Central memory CD8-positive, alpha-beta T cell (primary cell): ENCODE results near the gene SOX10.

Experiments
- ATAC-seq: fragments of 150-1000 bp; cut with Tn5 transposase; replicated peaks from 2 replicates; pipeline ENCODE4 v1.10.0; 2022; ENCODE audit warnings: mild to moderate bottlenecking, moderate FRiP score, moderate number of reproducible peaks; ENCODE audit not compliant: poor library complexity, severe bottlenecking; ENCODE audit errors: extremely low read depth
- DNase-seq, 2 donors: peaks; one replicate each; pipeline ENCODE4 v3.0.0; 2021; ENCODE audit warnings: low spot score in 2 of 2
- H3K27ac Mint-ChIP-seq: one replicate; pipeline ENCODE4 v1.8.0; 2022; ENCODE audit warnings: low read depth, mild to moderate bottlenecking, moderate library complexity, mixed read lengths
- H3K27me3 Mint-ChIP-seq: one replicate; pipeline ENCODE4 v1.8.0; 2022; ENCODE audit warnings: mixed read lengths
- H3K36me3 Mint-ChIP-seq: one replicate; pipeline ENCODE4 v1.8.0; 2022; ENCODE audit warnings: mild to moderate bottlenecking, moderate library complexity, mixed read lengths; ENCODE audit not compliant: insufficient read depth
- H3K4me1 Mint-ChIP-seq: one replicate; pipeline ENCODE4 v1.8.0; 2022; ENCODE audit warnings: mixed read lengths
- H3K4me3 Mint-ChIP-seq: one replicate; pipeline ENCODE4 v1.8.0; 2022; ENCODE audit warnings: mild to moderate bottlenecking, moderate library complexity, mixed read lengths
- H3K9me3 Mint-ChIP-seq: one replicate; pipeline ENCODE4 v1.8.0; 2022; ENCODE audit warnings: mixed read lengths

SOX10 gene

DNA sequence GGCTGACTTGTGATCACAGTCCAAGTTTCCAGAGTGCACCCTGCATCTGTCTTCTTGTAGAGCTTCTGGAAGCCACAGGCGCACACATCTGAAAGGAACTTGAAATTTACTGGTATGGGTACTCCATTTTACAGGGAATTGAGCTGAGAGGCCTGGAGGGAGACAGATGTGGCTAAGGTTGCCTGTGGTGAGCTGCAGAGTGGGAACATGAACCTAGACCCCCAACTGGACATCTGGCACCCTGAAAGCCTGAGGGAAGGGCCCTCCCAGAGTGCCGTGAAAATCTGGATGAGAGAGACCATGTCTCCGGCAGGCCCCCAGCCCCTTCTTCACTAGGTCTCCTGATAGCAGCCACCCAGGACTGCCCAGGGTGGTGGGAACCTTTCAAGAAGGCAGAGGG, 22.6 kb upstream of the SOX10 start:
- Mint-ChIP-seq H3K4me1 (peaks cover 32% of the 10 kb centered on the region), H3K36me3 (peaks cover 1% of the 10 kb centered on the region), H3K9me3 (no peaks in the 10 kb centered on the region), H3K4me3 (no peak overlapping the region), H3K27ac (no peak overlapping the region), H3K27me3 (no peaks in the 10 kb centered on the region)
- ATAC-seq (no peak), DNase-seq (no peak)

DNA sequence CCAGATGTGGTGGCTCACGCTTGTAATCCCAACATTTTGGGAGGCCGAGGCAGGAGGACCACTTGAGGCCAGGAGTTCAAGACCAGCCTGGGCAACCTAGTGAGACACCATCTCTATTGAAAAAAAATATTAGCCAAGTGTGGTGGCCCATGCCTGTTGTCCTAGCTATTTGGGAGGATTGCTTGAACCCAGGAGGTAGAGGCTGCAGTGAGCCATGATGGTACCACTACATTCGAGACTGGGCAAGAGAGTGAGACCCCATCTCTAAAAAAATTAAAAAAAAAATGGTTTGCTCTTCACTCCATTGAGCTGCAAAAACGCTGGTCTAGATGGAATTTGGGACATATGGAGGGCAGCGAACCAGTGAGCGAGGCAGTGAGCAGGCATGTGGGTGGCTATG, 21.6 kb upstream of the SOX10 start:
- Mint-ChIP-seq H3K9me3 (no peaks in the 10 kb centered on the region), H3K4me1 (peaks cover 33% of the 10 kb centered on the region), H3K27me3 (no peaks in the 10 kb centered on the region), H3K36me3 (peaks cover 1% of the 10 kb centered on the region), H3K4me3 (no peak overlapping the region), H3K27ac (no peak overlapping the region)
- no peak for DNase-seq
- no peak for ATAC-seq

DNA sequence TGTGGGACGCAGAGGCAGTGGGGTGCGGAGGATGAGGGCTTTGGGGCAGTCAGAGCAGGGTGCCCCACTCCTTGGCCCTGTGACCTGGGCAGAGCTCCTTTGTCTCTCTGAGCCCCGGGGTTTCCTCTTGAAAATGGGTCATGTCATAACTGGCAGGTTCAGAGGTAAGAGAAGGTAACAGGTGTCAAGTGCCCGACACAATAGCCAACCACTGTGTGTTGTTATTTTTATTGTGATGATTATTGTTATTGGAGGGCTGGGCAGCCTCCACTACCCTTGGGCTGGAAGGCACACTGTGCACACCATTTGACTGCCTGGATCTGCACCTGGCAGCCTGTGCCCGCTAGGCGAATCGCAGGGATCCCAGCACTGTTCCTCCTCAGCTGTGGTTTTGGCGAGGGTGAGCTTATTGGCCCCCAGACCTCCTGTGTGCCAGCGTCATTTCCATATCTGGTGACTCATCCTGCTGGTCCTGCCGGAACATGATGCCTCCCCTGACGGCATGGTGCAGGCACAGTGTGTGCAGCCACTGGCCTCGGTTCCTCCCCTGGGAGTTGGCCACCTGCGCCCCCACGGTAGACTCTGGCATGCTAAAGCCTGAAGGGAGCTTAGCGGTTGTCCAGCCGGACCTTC, 15.4 kb upstream of the SOX10 start:
- peaks cover 3% of the 10 kb centered on the region for H3K36me3 Mint-ChIP-seq
- no peaks in the 10 kb centered on the region for H3K27me3 Mint-ChIP-seq
- ATAC-seq (peak; percentile 49), DNase-seq (no peak)
- H3K9me3 Mint-ChIP-seq, result no peaks in the 10 kb centered on the region
- H3K27ac Mint-ChIP-seq, result peak overlapping the region; percentile 98
- H3K4me3 Mint-ChIP-seq, result no peak overlapping the region
- peaks cover 69% of the 10 kb centered on the region for H3K4me1 Mint-ChIP-seq

DNA sequence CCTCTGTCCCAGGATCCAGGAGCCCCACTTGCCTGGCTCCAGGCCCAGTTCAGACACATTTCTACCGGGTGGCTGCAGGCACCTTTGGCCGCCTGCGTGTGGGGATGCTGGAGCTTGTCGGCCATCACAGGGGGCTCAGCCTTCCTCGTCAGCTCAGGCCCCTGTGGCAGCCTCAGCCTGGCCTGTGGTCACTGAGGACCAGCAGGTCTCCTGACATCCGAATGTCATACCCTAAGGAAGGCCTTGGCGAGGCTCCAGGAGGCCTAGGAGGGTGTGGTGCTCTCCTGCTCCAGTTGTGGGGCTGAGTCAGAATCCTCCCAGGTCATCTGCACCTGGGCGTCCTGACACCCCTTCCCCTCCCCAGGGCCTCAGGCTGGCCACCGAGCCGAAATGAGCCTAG, 14.9 kb upstream of the SOX10 start:
- Mint-ChIP-seq H3K36me3 (peaks cover 3% of the 10 kb centered on the region), H3K4me1 (peaks cover 66% of the 10 kb centered on the region), H3K27ac (peak overlapping the region; percentile 98), H3K9me3 (no peaks in the 10 kb centered on the region), H3K4me3 (no peak overlapping the region), H3K27me3 (no peaks in the 10 kb centered on the region)
- no peak for DNase-seq
- ATAC-seq, result no peak

DNA sequence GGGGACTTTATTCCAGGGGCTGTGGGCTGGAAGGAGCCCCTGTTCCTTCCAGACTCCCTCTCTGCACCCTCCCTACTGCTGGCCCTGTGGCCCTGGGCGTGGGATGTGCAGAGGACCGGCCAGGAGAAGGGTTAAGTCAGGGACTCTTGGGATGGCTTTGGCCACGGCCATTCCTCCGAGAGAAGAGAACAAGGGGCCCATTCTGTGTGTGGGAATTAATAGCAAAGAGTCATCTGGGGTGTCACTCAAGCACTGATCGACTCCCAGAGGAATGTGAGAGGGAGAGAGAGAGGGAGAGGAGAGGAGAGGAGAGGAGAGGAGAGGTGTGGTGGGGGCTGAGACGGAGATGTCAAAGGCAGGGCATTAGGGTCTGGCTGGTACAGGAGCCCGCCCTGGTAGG, 14.2 kb upstream of the SOX10 start:
- Mint-ChIP-seq H3K36me3 (peaks cover 5% of the 10 kb centered on the region), H3K27ac (peak overlapping the region; percentile 98), H3K4me3 (no peak overlapping the region), H3K9me3 (no peaks in the 10 kb centered on the region), H3K4me1 (peaks cover 64% of the 10 kb centered on the region), H3K27me3 (no peaks in the 10 kb centered on the region)
- ATAC-seq (no peak), DNase-seq (no peak)

DNA sequence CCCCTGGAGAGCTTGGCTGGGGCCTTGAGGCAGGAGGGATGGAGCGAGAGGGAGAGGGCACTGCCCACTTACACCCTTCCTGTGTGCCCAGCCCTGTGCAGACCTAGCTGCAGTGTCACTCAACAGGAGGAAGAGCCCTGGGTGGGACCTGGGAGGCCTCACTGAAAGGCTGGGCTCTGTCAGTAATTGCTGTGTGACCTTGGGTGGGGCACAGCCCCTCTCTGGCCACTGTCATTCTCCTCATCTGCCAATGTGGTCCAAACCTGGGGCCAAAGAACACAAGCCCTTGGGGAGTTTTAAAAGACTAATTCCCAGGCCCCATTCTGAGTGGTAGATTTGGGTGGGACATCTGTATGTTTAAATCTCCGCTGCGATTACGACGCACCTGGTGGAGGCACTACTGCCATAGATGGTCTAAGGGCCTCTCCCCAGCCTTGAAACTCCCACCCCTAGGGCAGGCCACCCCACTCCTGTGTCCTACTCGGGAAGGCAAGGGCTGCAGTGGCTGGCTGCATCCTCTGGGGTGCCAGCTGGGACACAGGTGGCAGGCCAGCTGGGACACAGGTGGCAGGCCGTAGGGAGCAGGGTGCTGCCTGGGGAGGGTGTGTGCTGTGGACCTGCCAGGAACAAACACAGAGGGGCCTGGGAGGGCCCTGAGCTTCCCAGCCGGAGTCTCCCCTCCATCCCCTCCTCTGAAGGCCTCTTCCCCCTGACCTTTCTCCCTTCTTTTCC, 12.3 kb upstream of the SOX10 start:
- DNase-seq (no peak), ATAC-seq (no peak)
- Mint-ChIP-seq H3K27ac (peak overlapping the region; percentile 98), H3K27me3 (no peaks in the 10 kb centered on the region), H3K4me1 (peaks cover 75% of the 10 kb centered on the region), H3K9me3 (no peaks in the 10 kb centered on the region), H3K36me3 (peaks cover 5% of the 10 kb centered on the region), H3K4me3 (peak overlapping the region; percentile 68)

DNA sequence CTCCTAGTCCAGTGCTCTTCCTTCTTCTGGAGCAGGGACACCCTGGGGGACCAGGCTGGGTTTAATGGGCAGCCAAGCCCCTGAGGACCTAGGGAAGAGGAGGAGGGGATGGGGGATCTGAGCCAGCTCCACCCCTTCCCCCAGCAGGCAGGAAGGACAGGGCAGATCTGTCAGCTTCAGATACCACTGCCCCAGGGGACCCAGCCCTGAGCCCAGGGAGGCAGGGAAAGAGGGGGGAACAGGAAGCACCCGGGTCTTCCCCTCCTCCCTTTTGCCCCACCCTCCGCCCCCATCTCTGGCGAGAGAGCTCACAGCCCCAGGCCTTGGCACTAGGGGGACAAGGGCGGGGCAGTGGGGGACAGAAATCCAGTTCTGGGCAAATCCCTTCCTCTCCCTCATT, 11.7 kb upstream of the SOX10 start:
- Mint-ChIP-seq H3K27ac (peak overlapping the region; percentile 98), H3K4me1 (peaks cover 77% of the 10 kb centered on the region), H3K36me3 (peaks cover 5% of the 10 kb centered on the region), H3K9me3 (no peaks in the 10 kb centered on the region), H3K4me3 (peak overlapping the region; percentile 68), H3K27me3 (no peaks in the 10 kb centered on the region)
- no peak for ATAC-seq
- no peak for DNase-seq

DNA sequence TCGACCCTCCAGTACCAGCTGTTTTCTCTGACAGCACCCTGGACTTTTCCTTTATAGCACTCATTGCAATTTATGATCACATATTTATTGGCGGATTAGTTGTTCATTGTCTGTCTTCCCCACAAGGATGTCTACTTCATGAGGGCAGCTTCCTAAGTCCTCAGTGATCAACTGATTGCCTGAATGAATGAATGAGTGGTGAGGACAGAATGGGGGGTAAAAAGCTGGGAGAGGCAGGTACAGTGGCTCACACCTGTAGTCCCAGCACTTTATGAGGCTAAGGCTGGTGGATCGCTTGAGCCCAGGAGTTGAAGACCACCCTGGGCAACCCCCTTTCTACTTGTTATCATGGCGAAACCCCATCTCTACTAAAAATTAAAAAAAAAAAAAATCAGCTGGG, 11.1 kb upstream of the SOX10 start:
- DNase-seq (no peak), ATAC-seq (no peak)
- Mint-ChIP-seq H3K27me3 (no peaks in the 10 kb centered on the region), H3K36me3 (peaks cover 5% of the 10 kb centered on the region), H3K4me3 (peak overlapping the region; percentile 68), H3K4me1 (peaks cover 71% of the 10 kb centered on the region), H3K27ac (peak overlapping the region; percentile 98), H3K9me3 (no peaks in the 10 kb centered on the region)

DNA sequence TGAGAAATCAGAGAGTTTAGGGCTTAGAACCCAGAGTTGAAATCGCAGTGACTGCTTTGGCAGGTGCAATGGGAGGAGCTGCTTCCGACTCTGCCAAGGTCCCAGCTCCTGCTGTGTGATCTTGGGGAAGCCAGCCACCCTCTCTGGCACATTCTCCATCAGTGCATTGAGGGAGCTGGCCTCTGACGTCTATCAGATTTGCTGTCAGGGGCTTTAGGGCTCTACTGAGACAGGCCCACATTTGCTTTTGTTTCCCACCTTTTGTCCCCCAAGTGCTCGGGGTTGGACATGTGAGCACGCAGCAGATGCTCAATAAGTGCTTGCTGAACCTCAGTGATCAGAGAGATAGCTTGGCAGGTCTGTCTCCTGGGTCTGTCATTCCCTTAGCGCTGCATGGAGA, 10.6 kb upstream of the SOX10 start:
- Mint-ChIP-seq H3K9me3 (no peaks in the 10 kb centered on the region), H3K4me1 (peaks cover 66% of the 10 kb centered on the region), H3K4me3 (peak overlapping the region; percentile 68), H3K36me3 (peaks cover 5% of the 10 kb centered on the region), H3K27me3 (no peaks in the 10 kb centered on the region), H3K27ac (peak overlapping the region; percentile 98)
- no peak for DNase-seq
- ATAC-seq, result no peak

DNA sequence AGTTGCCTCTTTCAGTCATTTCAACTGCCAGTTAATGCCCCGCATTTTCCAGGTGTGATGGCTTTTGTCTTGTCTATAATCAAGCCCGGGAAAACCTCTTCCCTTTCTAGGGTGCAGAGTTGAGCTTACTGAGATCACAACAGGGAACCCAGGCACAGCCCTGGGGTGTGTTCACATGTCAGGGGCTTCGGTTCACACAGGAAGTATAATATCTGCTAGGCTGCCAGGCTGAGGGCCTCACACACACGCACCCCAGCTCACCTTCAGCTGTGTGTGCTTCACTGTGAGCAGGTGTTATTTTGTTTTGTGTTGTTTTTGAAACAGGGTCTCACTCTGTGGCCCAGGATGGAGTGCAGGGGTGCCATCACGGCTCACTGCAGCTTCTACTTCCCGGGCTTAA, 9.7 kb upstream of the SOX10 start:
- Mint-ChIP-seq H3K27ac (peak overlapping the region; percentile 98), H3K27me3 (no peaks in the 10 kb centered on the region), H3K36me3 (peaks cover 5% of the 10 kb centered on the region), H3K9me3 (no peaks in the 10 kb centered on the region), H3K4me1 (peaks cover 58% of the 10 kb centered on the region), H3K4me3 (peak overlapping the region; percentile 47)
- ATAC-seq (peak; percentile 100), DNase-seq (peak in 1 of 2 donors; percentile 49)

DNA sequence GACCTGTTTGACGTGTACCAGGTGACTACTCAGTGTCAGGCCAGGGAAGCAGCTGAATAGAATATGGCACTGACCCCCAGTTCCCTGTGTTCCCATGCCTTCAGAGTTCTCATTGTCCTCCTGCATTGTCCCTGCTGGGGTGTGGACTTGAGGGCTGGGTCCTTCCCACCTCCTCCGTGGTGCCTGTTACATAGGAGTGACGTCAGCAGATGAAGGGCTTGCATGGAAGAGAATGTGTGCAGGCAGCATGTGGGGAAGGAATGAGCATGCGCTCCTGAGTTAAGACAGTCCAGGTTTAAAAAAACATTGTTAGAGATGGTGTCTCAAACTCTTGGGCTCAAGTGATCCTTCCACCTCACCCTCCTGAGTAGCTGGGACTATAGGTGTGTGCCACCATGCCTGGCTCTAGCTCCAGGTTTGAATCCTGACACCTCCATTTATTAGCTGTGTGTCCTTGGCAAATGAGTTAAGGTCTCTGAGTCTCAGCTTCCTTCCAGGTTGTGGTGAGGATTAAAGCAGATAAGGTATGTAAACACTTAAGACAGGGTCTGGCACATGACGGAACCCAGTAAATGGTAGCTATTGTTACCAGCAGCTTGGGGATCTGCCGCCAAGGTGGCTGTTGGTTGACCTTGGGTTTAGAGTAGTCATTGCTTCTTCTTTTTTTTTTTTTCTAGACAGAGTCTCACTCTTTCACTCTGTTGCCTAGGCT, 7.5 kb upstream of the SOX10 start:
- H3K27ac Mint-ChIP-seq, result no peak overlapping the region
- H3K4me3 Mint-ChIP-seq, result no peak overlapping the region
- H3K36me3 Mint-ChIP-seq, result peaks cover 3% of the 10 kb centered on the region
- H3K4me1 Mint-ChIP-seq, result peaks cover 37% of the 10 kb centered on the region
- no peaks in the 10 kb centered on the region for H3K9me3 Mint-ChIP-seq
- no peak for ATAC-seq
- DNase-seq, result no peak
- no peaks in the 10 kb centered on the region for H3K27me3 Mint-ChIP-seq

DNA sequence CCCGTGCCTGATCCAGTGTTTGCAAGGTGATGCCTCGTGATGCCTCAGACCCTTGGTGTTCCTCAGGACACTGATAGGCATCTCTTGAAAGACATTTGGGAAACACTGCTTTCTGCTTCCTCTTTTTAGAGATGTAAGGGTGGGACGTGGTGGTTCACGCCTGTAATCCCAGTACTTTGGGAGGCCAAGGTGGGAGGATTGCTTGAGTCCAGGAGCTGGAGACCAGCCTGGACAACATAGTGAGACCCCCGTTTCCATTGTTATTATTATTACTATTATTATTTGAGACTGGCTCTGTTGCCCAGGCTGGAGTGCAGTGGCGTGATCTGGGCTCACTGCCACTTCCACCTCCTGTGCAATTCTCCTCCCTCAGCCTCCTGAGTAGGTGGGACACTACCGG, 6.5 kb upstream of the SOX10 start:
- ATAC-seq, result no peak

DNA sequence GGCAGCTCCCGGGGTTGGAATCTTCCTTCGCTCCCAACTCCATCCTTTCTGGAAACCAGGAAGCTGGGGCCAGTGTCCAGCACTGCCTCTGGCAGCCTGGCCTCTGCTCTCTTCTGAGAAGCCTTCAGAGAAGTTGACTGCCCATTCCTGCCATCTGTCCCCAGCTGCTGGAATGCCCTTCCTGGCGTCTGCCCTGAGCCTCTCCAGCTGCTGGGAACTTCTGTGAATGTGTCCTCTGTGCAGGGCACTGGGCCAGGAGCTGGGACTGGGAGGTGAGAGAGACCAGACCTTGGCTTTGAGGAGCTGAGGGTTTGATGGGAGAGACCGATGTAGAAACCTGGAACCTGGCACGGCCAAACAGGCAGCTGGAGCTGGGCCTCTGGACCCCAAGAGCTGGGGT, 5.9 kb upstream of the SOX10 start:
- H3K4me1 Mint-ChIP-seq, result peaks cover 21% of the 10 kb centered on the region
- H3K27me3 Mint-ChIP-seq, result no peaks in the 10 kb centered on the region
- DNase-seq (no peak), ATAC-seq (no peak)
- no peak overlapping the region for H3K27ac Mint-ChIP-seq
- peaks cover 2% of the 10 kb centered on the region for H3K36me3 Mint-ChIP-seq
- H3K9me3 Mint-ChIP-seq, result no peaks in the 10 kb centered on the region
- H3K4me3 Mint-ChIP-seq, result no peak overlapping the region

More for the DNA sequence above, 6.5 kb upstream of the SOX10 start:
- Mint-ChIP-seq H3K4me3 (no peak overlapping the region), H3K4me1 (peaks cover 27% of the 10 kb centered on the region), H3K36me3 (peaks cover 3% of the 10 kb centered on the region), H3K27me3 (no peaks in the 10 kb centered on the region), H3K9me3 (no peaks in the 10 kb centered on the region), H3K27ac (no peak overlapping the region)
- DNase-seq, result no peak
